Measurements from ENCODE around the gene TBC1D8.

DNA sequence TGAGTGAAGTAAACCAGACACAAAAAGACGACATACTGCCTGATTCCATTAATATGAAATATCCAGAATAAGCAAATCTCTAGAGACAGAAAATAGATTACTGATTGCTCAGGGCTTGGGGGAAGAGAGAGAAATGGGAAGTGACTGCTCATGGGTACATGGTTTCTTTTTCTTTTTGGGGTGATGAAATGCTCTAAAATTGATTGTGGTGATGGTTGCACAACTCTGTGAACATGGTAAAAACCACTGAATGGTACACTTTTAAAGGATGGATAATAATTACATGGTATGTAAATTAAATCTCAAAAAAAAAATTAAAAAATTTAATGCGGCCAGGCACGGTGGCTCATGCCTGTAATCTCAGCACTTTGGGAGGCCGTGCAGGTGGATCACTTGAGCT lies 109.8 kb downstream of the TBC1D8 start:
- TF ChIP-seq PHF20 (CRISPR knock-in tag; IDR thresholded peaks at IDR 0.05) (no peak), YEATS4 (CRISPR knock-in tag; IDR thresholded peaks at IDR 0.05; ENCODE audit: borderline replicate concordance) (no peak), EZH2 (conservative IDR thresholded peaks at IDR 0.05; ENCODE audit: low read depth, low read length) (no peak), PAX8 (CRISPR knock-in tag; IDR thresholded peaks at IDR 0.05; ENCODE audit: borderline replicate concordance) (no peak), CREB1 (IDR thresholded peaks at IDR 0.05) (no peak), CREB1 (CRISPR knock-in tag; IDR thresholded peaks at IDR 0.05) (no peak), POLR2A (IDR thresholded peaks at IDR 0.05; ENCODE audit: insufficient read depth in 1 of 2, low read depth in 2 of 2, low read length in 2 of 2) (no peak), ASH2L (IDR thresholded peaks at IDR 0.05; ENCODE audit: insufficient read length, low read depth, low read length) (no peak), GABPA (IDR thresholded peaks at IDR 0.05; ENCODE audit: low read depth, low read length) (no peak), GABPA (CRISPR knock-in tag; IDR thresholded peaks at IDR 0.05; ENCODE audit: low read depth) (no peak), SCMH1 (CRISPR knock-in tag; IDR thresholded peaks at IDR 0.05; ENCODE audit: borderline replicate concordance) (no peak), MYC (CRISPR knock-in tag; IDR thresholded peaks at IDR 0.05; ENCODE audit: borderline replicate concordance) (no peak)
- TF ChIP-seq, protein P1, sequence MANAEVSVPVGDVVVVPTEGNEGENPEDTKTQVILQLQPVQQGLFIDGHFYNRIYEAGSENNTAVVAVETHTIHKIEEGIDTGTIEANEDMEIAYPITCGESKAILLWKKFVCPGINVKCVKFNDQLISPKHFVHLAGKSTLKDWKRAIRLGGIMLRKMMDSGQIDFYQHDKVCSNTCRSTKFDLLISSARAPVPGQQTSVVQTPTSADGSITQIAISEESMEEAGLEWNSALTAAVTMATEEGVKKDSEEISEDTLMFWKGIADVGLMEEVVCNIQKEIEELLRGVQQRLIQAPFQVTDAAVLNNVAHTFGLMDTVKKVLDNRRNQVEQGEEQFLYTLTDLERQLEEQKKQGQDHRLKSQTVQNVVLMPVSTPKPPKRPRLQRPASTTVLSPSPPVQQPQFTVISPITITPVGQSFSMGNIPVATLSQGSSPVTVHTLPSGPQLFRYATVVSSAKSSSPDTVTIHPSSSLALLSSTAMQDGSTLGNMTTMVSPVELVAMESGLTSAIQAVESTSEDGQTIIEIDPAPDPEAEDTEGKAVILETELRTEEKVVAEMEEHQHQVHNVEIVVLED (CRISPR knock-in tag; IDR thresholded peaks at IDR 0.05; ENCODE audit: borderline replicate concordance), result no peak
- TF ChIP-seq, protein P2, sequence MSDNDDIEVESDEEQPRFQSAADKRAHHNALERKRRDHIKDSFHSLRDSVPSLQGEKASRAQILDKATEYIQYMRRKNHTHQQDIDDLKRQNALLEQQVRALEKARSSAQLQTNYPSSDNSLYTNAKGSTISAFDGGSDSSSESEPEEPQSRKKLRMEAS (IDR thresholded peaks at IDR 0.05), result no peak
- TF ChIP-seq, protein P3, sequence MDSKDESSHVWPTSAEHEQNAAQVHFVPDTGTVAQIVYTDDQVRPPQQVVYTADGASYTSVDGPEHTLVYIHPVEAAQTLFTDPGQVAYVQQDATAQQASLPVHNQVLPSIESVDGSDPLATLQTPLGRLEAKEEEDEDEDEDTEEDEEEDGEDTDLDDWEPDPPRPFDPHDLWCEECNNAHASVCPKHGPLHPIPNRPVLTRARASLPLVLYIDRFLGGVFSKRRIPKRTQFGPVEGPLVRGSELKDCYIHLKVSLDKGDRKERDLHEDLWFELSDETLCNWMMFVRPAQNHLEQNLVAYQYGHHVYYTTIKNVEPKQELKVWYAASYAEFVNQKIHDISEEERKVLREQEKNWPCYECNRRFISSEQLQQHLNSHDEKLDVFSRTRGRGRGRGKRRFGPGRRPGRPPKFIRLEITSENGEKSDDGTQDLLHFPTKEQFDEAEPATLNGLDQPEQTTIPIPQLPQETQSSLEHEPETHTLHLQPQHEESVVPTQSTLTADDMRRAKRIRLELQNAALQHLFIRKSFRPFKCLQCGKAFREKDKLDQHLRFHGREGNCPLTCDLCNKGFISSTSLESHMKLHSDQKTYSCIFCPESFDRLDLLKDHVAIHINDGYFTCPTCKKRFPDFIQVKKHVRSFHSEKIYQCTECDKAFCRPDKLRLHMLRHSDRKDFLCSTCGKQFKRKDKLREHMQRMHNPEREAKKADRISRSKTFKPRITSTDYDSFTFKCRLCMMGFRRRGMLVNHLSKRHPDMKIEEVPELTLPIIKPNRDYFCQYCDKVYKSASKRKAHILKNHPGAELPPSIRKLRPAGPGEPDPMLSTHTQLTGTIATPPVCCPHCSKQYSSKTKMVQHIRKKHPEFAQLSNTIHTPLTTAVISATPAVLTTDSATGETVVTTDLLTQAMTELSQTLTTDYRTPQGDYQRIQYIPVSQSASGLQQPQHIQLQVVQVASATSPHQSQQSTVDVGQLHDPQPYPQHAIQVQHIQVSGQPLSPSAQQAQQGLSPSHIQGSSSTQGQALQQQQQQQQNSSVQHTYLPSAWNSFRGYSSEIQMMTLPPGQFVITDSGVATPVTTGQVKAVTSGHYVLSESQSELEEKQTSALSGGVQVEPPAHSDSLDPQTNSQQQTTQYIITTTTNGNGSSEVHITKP (CRISPR knock-in tag; IDR thresholded peaks at IDR 0.05; ENCODE audit: low read depth), result no peak
- TF ChIP-seq, protein P4, sequence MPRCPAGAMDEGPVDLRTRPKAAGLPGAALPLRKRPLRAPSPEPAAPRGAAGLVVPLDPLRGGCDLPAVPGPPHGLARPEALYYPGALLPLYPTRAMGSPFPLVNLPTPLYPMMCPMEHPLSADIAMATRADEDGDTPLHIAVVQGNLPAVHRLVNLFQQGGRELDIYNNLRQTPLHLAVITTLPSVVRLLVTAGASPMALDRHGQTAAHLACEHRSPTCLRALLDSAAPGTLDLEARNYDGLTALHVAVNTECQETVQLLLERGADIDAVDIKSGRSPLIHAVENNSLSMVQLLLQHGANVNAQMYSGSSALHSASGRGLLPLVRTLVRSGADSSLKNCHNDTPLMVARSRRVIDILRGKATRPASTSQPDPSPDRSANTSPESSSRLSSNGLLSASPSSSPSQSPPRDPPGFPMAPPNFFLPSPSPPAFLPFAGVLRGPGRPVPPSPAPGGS (CRISPR knock-in tag; IDR thresholded peaks at IDR 0.05), result no peak

Data from HepG2 (cell line).